A673 (cell line): ENCODE data around the gene PSMA5.

Source experiments
- EZH2 ChIP-seq: fragments of 200-600 bp; sonication (generic); IDR thresholded peaks from 2 replicates; pipeline ENCODE4 v1.6.1; 2017; ENCODE audit warnings: borderline replicate concordance, low read depth, mild to moderate bottlenecking, mixed read lengths, antibody characterized with exemption, low read length; ENCODE audit not compliant: poor library complexity, severe bottlenecking
- TF ChIP-seq, protein P1 (sequence below): fragments of 300-800, 200-600 bp; sonication (generic); conservative IDR thresholded peaks from 2 replicates; pipeline ENCODE4 v1.5.1; 2017; ENCODE audit warnings: low read depth, mild to moderate bottlenecking, antibody characterized with exemption, low read length, moderate library complexity, mixed read lengths

DNA sequence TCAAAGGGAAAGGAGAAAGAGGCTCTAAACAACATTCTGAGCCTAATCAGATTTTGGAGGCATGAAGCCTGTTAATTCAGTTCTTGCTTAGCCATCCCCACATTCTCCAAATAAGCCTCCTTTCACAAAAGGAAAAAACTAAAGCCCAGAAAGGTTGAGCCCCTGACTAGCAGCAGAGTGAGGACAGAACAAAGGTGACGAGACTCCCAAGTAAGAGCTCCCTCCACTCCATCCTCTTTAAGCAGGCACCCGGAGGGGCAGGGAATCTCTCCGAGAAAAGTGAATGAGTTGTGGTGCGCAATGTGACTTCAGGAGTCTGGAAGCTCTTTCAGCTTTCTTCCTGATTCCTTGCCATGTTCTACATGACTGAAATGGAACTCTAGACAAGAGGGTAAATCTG lies 76.1 kb downstream of the PSMA5 start:
- no peak for TF ChIP-seq EZH2
- TF ChIP-seq, protein P1, sequence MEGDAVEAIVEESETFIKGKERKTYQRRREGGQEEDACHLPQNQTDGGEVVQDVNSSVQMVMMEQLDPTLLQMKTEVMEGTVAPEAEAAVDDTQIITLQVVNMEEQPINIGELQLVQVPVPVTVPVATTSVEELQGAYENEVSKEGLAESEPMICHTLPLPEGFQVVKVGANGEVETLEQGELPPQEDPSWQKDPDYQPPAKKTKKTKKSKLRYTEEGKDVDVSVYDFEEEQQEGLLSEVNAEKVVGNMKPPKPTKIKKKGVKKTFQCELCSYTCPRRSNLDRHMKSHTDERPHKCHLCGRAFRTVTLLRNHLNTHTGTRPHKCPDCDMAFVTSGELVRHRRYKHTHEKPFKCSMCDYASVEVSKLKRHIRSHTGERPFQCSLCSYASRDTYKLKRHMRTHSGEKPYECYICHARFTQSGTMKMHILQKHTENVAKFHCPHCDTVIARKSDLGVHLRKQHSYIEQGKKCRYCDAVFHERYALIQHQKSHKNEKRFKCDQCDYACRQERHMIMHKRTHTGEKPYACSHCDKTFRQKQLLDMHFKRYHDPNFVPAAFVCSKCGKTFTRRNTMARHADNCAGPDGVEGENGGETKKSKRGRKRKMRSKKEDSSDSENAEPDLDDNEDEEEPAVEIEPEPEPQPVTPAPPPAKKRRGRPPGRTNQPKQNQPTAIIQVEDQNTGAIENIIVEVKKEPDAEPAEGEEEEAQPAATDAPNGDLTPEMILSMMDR: no peak
